Prostate gland (tissue), 2 donors: ENCODE measurements around the gene SCFD2. TPM values are rescaled to one million over a fixed set of nuclear protein-coding genes. Genes with fewer than 3 reads are reported as not detected.

Source experiments
- DNase-seq: peaks from one replicate; pipeline ENCODE4 v3.0.0-alpha.2; 2019; ENCODE audit warnings: low spot score
- H3K27ac ChIP-seq, 2 donors: fragments of 200-600 bp; sonication (generic); 2 replicates each; pipeline ENCODE4 v1.5.1; 2017 to 2019
- H3K27me3 ChIP-seq: fragments of 200-600 bp; sonication (generic); replicated peaks from 2 replicates; pipeline ENCODE4 v1.5.1; 2019; ENCODE audit not compliant: insufficient read depth
- H3K36me3 ChIP-seq, 2 donors: fragments of 200-600 bp; sonication (generic); 1 replicate in 1 of 2; 2 replicates in 1 of 2; pipeline versions ENCODE4 v1.5.1 to v1.8.1; 2017 to 2019
- H3K4me1 ChIP-seq: fragments of 200-600 bp; sonication (generic); replicated peaks from 2 replicates; pipeline ENCODE4 v1.5.1; 2019
- H3K4me3 ChIP-seq, 2 donors: fragments of 200-600 bp; sonication (generic); 2 replicates each; pipeline ENCODE4 v1.5.1; 2017 to 2019
- H3K9me3 ChIP-seq: fragments of 200-600 bp; sonication (generic); 2 replicates; pipeline ENCODE4 v1.5.1; 2017
- POLR2A ChIP-seq: fragments of 450-650 bp; IDR thresholded peaks from one replicate; pipeline ENCODE4 v1.6.1; 2016; ENCODE audit warnings: antibody characterized with exemption, mild to moderate bottlenecking
- POLR2AphosphoS5 ChIP-seq: sonication (generic); formaldehyde crosslinking; IDR thresholded peaks from one replicate; pipeline ENCODE4 v1.6.1; 2017; ENCODE audit warnings: antibody characterized with exemption
- WGBS: methylation state at CpG from one replicate; pipeline ENCODE4 v1.1.5; 2018; 5-methylcytosine and 5-hydroxymethylcytosine counted together
- intact Hi-C: fragments of 100-400 bp; cut with DNase I; formaldehyde crosslinking; loops from one replicate; pipeline ENCODE4 v1.14.2; 2022
- total RNA-seq, 2 donors: library from RNA; depleted of rRNA; stranded (reverse); fragments of >200 nt; gene quantifications; one replicate each; pipeline ENCODE4 v1.1.0, GENCODE V29; 2016
- TF ChIP-seq, protein P1 (sequence below), 4 experiments: fragments of 200-600 bp in 2 of 4; fragments of 450-650 bp in 2 of 4; sonication (generic) in 2 of 4; IDR thresholded peaks; 1 replicate in 3 of 4; 2 replicates in 1 of 4; pipeline ENCODE4 v1.5.1; 2016 to 2019; ENCODE audit warnings: antibody characterized with exemption in 4 of 4, mild to moderate bottlenecking in 2 of 4, moderate library complexity in 2 of 4

The SCFD2 gene
- total RNA-seq, 2 donors from 2014 or later: 10.7 to 21.1 TPM

DNA sequence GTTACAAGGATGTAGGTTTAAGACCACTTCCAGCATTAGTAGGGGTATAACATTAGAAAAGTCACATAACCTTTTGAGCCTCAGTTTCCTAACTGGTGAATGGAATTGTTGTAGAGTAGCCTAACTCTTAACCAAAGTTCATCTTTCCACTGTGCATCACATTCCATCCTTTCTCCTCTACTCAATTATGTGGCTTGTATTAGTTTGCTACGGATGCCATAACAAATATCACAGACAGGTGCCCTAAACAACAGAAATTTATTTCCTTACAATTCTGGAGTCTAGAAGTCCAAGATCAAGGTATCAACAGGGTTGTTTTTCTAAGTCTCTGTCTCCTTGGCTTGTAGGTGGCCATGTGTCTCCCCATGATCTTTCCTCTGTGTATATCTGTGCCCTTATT lies 271.8 kb downstream of the SCFD2 start:
- no peak for TF ChIP-seq POLR2AphosphoS5
- TF ChIP-seq POLR2A: no peak
- TF ChIP-seq, protein P1, sequence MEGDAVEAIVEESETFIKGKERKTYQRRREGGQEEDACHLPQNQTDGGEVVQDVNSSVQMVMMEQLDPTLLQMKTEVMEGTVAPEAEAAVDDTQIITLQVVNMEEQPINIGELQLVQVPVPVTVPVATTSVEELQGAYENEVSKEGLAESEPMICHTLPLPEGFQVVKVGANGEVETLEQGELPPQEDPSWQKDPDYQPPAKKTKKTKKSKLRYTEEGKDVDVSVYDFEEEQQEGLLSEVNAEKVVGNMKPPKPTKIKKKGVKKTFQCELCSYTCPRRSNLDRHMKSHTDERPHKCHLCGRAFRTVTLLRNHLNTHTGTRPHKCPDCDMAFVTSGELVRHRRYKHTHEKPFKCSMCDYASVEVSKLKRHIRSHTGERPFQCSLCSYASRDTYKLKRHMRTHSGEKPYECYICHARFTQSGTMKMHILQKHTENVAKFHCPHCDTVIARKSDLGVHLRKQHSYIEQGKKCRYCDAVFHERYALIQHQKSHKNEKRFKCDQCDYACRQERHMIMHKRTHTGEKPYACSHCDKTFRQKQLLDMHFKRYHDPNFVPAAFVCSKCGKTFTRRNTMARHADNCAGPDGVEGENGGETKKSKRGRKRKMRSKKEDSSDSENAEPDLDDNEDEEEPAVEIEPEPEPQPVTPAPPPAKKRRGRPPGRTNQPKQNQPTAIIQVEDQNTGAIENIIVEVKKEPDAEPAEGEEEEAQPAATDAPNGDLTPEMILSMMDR (IDR thresholded peaks at IDR 0.05): no peak
- WGBS: 88% methylated on average over 1 of the region's 1 CpG
- no peak overlapping the region for H3K27ac ChIP-seq
- intact Hi-C loops: no loop called here
- no peaks in the 10 kb centered on the region for H3K27me3 ChIP-seq
- H3K9me3 ChIP-seq: no peaks in the 10 kb centered on the region
- no peaks in the 10 kb centered on the region for H3K4me1 ChIP-seq
- DNase-seq: no peak
- H3K36me3 ChIP-seq: no peaks in the 10 kb centered on the region
- H3K4me3 ChIP-seq: no peak overlapping the region

DNA sequence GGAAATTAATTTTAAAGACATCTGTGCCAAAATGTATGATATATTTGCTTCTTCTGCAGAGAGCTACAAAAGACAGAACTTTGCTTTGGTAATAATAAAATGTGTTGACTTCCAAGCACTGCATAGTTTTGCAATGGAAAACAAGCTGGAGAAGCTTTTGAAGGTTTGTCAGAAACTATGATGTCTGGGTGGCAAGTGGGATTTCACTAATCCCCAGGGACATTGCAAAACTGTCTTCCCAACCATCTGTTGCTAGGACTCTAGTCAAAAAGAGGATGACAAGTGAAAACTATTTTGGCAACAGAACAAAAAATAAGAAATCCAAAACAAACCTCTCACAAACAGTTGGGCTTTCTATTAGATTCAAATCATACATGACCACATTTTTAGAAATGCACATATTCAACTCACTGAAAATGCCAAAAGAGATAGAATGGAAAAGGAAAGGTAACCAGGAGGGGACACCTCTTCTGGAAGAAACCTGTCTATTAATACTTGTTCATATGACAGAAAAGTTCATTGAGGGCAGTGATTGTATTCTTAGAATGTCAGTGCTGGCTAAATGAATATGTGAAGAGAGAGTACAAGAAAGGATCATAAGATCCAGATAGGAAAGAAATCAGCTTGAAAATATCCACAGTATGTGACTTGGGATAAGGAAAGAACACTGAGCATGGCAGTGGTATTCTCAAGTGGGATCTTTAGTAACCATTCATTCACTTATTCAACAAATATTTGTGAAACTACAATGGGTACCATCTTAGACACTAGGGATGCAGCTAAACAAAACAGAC lies 275.7 kb downstream of the SCFD2 start:
- DNase-seq: no peak
- Histone ChIP-seq H3K4me3 (no peak overlapping the region), H3K36me3 (no peaks in the 10 kb centered on the region), H3K27ac (no peak overlapping the region), H3K27me3 (no peaks in the 10 kb centered on the region), H3K9me3 (no peaks in the 10 kb centered on the region), H3K4me1 (no peaks in the 10 kb centered on the region)
- TF ChIP-seq POLR2AphosphoS5 (no peak), POLR2A (no peak)
- TF ChIP-seq, protein P1 (IDR thresholded peaks at IDR 0.05): no peak
- intact Hi-C loops: no loop called here

DNA sequence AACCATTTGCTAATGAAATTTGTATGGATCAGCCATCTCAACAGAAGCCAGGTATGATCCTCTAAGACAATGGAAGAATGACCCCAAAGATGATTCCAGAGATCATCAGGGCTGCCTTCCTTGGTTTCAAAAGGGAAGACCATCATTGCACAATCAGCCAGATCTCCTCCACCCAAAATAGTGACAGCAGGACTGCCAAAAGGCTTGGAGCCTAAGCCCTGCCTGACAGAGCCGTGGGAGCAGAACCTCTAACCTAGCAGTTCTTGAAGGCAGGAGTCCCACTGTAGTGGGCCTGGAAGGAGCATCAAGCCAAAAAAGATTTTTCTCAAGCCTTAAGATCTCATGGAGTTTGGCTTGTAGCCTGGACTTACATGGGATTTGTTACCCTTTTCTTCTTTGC lies 277.7 kb downstream of the SCFD2 start:
- no peaks in the 10 kb centered on the region for H3K4me1 ChIP-seq
- H3K4me3 ChIP-seq: no peak overlapping the region
- H3K9me3 ChIP-seq: no peaks in the 10 kb centered on the region
- no peaks in the 10 kb centered on the region for H3K36me3 ChIP-seq
- WGBS: 40% methylated on average over 1 of the region's 1 CpG
- DNase-seq: no peak
- TF ChIP-seq, protein P1 (IDR thresholded peaks at IDR 0.05): no peak
- TF ChIP-seq POLR2A (no peak), POLR2AphosphoS5 (no peak)
- intact Hi-C loops: no loop called here
- H3K27ac ChIP-seq: no peak overlapping the region
- no peaks in the 10 kb centered on the region for H3K27me3 ChIP-seq

DNA sequence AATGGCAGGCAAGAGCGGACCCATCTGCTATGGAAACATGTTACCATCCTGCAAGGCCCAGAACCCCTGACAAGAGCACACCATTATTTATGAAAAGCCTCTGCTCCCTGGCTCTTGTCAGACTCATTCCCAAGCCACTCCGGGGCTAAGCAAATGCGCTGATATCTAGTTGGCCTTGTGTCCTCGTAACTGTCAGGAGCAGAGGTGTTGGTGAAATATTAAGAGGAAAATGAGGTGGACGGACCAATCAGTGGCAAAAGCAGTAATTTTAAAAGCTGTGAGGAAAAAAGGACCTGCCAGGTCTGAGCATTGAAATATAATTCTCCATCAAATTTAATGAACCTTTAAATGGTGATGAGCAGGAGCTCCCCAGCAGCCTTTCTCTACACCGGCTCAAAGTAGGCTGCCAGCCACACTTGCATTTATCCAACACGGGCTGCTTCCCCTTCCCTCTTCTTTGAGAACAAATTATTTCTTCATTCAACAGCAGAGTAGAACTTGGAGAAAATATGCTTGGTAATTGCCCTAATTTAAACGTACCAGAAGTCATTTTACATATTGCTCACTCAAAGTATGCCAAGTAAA lies 289.4 kb downstream of the SCFD2 start:
- Histone ChIP-seq H3K9me3 (no peaks in the 10 kb centered on the region), H3K4me1 (no peaks in the 10 kb centered on the region), H3K36me3 (no peaks in the 10 kb centered on the region), H3K4me3 (no peak overlapping the region), H3K27me3 (no peaks in the 10 kb centered on the region), H3K27ac (no peak overlapping the region)
- no peak for DNase-seq
- 59% methylated on average over 8 of the region's 8 CpGs for WGBS
- TF ChIP-seq POLR2A: no peak
- TF ChIP-seq, protein P1 (IDR thresholded peaks at IDR 0.05): no peak
- no peak for TF ChIP-seq POLR2AphosphoS5
- intact Hi-C loops: no loop called here
